AG04449 (cell line): Measurements from ENCODE around the gene TMEM108.

ENCODE experiments used
- CTCF ChIA-PET: fragments of 350-600 bp; formaldehyde crosslinking; extraction: SDS; loops from one replicate; lab custom pipeline; 2021; ENCODE audit warnings: antibody characterized with exemption; lab: Yijun Ruan, JAX
- POLR2A ChIA-PET: fragments of 400-600, 350-600 bp; formaldehyde crosslinking; extraction: SDS; loops from one replicate; lab custom pipeline; 2020; ENCODE audit warnings: antibody characterized with exemption, inconsistent platforms; lab: Yijun Ruan, JAX
- DNase-seq: peaks from one replicate; pipeline ENCODE4 v3.0.0-alpha.2; 2010; ENCODE audit warnings: low read depth, low spot score
- H3K4me3 ChIP-seq: 2 replicates; pipeline ENCODE4 v1.5.1; 2011; ENCODE audit warnings: low read depth, mild to moderate bottlenecking, control low read depth, low read length
- CTCF ChIP-seq: IDR thresholded peaks from one replicate; pipeline ENCODE4 v1.5.1; 2011; ENCODE audit warnings: mild to moderate bottlenecking, moderate library complexity, low read length, control low read depth, inconsistent platforms; ENCODE audit not compliant: insufficient read depth; ENCODE audit errors: missing control alignments

Gene TMEM108

GRCh38 chr3:133192967-133193366, 154.8 kb downstream of the TMEM108 start:
- CTCF ChIA-PET: no interaction called here
- H3K4me3 ChIP-seq: no peak overlapping the region
- no peak for DNase-seq
- POLR2A ChIA-PET: no interaction called here
- no peak for TF ChIP-seq CTCF

- CTCF ChIA-PET: no interaction called here
- DNase-seq: no peak
- H3K4me3 ChIP-seq: no peak overlapping the region
- POLR2A ChIA-PET: no interaction called here
- no peak for TF ChIP-seq CTCF
These were observed 158.3 kb downstream of the TMEM108 start for GRCh38 chr3:133196527-133196926.

- H3K4me3 ChIP-seq: no peak overlapping the region
- POLR2A ChIA-PET: no interaction called here
- DNase-seq: no peak
- TF ChIP-seq CTCF: no peak
- CTCF ChIA-PET: no interaction called here
These were observed 159.4 kb downstream of the TMEM108 start for GRCh38 chr3:133197619-133198018.

GRCh38 chr3:133206921-133207320, 168.7 kb downstream of the TMEM108 start:
- ChIA-PET CTCF (no interaction called here), POLR2A (no interaction called here)

GRCh38 chr3:133208184-133208583, 170.0 kb downstream of the TMEM108 start:
- ChIA-PET POLR2A (no interaction called here), CTCF (no interaction called here)
- DNase-seq: no peak
- no peak overlapping the region for H3K4me3 ChIP-seq
- TF ChIP-seq CTCF: no peak

More at GRCh38 chr3:133206921-133207320, 168.7 kb downstream of the TMEM108 start:
- no peak overlapping the region for H3K4me3 ChIP-seq
- no peak for DNase-seq
- no peak for TF ChIP-seq CTCF

- no peak for TF ChIP-seq CTCF
- ChIA-PET POLR2A (no interaction called here), CTCF (no interaction called here)
- no peak overlapping the region for H3K4me3 ChIP-seq
- no peak for DNase-seq
These were observed 171.8 kb downstream of the TMEM108 start for GRCh38 chr3:133209871-133210550.
